GM12874 (cell line): ENCODE data around the gene SHKBP1.

ENCODE experiments used
- TF ChIP-seq, protein P1 (sequence below): IDR thresholded peaks from 2 replicates; pipeline ENCODE4 v1.5.1; 2011; ENCODE audit warnings: low read depth, mild to moderate bottlenecking, control low read depth, low read length, moderate library complexity; ENCODE audit not compliant: insufficient read depth

The SHKBP1 gene

DNA sequence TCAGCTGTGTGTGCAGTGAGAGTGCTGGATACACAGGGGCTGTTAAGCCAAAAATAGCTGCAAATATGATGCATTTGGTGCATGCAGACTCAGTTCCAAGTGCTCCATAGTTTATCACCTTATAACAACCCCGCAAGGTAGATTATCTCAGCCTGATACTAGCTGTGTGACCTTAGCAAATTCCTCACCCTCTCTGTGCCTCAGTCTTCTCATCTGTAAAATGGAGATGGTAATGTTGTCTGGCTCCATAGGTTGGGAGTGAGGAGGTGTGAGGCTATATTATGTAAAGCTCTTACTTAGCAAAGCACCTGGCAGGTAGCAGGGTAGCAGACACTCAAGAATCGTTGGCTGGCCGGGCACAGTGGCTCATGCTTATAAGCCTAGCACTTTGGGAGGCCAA lies 23.8 kb upstream of the SHKBP1 start:
- TF ChIP-seq, protein P1, sequence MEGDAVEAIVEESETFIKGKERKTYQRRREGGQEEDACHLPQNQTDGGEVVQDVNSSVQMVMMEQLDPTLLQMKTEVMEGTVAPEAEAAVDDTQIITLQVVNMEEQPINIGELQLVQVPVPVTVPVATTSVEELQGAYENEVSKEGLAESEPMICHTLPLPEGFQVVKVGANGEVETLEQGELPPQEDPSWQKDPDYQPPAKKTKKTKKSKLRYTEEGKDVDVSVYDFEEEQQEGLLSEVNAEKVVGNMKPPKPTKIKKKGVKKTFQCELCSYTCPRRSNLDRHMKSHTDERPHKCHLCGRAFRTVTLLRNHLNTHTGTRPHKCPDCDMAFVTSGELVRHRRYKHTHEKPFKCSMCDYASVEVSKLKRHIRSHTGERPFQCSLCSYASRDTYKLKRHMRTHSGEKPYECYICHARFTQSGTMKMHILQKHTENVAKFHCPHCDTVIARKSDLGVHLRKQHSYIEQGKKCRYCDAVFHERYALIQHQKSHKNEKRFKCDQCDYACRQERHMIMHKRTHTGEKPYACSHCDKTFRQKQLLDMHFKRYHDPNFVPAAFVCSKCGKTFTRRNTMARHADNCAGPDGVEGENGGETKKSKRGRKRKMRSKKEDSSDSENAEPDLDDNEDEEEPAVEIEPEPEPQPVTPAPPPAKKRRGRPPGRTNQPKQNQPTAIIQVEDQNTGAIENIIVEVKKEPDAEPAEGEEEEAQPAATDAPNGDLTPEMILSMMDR, result no peak

DNA sequence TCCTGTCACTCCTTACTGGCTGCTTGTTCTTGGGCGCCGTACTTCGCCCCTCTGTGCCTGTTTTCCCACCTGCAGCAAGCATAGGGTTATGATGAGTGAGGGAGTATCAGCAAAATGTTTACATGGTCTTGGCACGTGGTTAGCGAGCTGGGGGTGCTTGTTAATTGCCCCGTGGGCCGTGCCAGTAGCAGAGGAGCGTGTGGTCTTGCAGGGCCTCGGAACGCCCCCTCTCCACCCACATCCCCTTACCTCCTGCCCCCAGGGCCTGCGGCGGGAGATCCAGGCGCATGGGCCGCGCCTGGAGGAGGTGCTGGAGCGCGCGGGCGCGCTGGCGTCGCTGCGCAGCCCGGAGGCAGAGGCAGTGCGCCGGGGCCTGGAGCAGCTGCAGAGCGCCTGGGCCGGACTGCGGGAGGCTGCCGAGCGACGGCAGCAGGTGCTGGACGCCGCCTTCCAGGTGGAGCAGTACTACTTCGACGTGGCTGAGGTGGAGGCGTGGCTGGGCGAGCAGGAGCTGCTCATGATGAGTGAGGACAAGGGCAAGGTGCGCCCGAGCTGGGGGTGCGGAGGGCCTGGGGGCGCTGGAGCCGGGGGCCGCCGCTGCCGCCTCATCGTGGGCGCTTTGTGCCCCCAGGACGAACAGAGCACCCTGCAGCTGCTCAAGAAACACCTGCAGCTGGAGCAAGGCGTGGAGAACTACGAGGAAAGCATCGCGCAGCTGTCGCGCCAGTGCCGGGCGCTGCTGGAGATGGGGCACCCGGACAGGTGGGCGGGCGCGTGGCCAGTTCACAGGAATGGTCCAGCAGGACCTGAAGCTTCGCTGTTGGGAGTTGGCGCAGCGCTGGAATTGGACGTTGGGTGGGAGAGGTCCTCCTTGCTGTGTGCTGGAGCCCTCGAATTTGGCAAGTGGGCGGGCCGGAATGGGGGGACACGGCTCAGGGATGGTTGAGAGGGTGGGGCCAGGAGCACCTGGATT lies 22.5 kb upstream of the SHKBP1 start:
- TF ChIP-seq, protein P1, result no peak

DNA sequence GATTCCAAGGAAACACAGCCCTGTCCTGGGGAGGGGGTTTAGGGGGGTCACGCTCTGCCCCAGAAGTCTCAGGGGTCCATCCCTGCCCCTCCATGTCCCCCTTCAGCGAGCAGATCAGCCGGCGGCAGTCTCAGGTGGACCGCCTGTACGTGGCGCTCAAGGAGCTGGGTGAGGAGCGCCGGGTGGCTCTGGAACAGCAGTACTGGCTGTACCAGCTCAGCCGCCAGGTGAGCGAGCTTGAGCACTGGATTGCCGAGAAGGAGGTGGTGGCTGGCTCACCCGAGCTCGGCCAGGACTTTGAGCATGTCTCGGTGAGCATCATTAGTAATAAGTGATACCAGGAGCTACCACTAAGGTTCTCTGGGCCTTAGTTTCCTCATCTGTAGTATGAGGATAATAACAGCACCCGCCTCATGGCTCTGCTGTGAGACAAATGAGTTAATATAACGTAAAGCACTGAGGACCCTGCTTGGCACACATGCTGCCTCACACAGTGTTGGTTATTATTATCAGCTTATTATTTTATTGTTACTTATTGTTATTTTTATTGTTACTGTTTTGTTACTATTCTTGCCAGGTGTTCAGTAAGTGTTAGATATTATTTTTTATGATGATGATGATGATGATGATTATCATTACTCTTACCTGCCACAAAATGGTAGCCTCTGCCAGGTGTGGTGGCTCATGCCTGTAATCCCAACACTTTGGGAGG lies 20.5 kb upstream of the SHKBP1 start:
- TF ChIP-seq, protein P1, result no peak

DNA sequence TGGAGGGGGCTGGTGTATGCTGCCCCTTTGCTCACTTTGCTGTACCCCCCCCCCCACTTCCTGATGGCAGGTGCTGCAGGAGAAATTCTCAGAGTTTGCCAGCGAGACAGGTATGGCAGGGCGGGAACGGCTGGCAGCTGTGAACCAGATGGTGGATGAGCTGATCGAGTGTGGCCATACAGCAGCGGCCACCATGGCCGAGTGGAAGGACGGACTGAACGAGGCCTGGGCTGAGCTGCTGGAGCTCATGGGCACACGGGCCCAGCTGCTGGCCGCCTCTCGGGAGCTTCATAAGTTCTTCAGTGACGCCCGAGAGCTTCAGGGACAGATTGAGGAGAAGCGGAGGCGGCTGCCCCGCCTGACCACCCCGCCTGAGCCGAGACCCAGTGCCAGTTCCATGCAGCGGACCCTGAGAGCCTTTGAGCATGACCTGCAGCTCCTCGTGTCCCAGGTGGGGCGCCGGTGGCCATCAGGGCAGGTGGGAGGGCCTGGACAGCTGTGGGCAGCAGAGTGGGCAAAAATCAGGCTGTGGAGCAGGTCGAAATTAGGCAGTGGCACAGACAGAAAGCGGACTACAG lies 19.6 kb upstream of the SHKBP1 start:
- TF ChIP-seq, protein P1, result no peak

DNA sequence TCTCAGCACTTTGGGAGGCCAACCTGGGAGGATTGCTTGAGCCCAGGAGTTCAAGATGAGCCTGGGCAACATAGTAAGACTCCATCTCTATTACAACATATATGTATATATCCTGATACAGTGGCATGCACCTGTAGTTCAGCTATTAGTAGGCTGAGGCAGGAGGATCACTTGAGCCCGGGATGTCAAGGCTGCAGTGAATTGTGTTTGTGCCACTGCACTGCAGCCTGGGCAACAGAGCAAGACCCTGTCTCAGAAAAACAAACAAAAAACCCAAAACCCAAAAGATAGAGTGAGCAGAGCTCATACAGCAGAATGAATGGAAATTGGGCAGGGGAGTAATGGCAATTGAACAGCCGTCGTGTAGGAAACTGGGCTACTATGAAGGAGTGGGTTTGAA lies 17.3 kb upstream of the SHKBP1 start:
- TF ChIP-seq, protein P1, result no peak

DNA sequence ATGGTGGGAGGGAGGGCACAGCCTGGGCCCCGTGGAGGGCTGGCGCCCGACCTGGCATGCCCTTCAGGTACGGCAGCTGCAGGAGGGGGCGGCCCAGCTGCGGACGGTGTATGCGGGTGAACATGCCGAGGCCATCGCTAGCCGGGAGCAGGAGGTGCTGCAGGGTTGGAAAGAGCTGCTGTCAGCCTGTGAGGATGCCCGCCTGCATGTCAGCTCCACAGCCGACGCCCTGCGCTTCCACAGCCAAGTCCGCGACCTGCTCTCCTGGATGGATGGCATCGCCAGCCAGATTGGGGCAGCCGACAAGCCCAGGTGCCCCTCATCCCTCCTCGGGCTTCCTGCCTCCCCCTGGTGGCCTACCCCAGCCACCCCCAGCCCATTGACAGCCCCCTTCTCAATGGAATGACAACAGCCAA lies 16.6 kb upstream of the SHKBP1 start:
- TF ChIP-seq, protein P1, result no peak

DNA sequence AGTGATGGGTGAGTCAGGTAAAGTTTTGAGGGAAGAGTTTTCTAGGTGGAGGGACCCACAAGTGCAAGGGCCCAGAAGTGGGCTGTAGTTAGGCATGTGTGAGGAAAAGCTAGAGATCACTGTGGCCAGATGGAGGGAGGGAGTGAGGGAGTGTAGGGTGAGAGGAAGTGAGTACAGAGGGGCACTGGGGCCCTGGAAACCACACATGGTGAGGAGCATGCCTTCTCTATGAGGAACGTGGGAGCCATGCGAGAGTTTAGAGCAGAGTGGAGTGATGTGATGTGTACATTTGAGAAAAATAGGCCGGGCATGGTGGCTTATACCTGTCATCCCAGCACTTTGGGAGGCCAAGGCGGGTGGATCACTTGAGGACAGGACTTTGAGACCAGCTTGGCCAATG lies 14.7 kb upstream of the SHKBP1 start:
- TF ChIP-seq, protein P1, result no peak
